ENCODE measurements around the gene ZAP70. TPM values are rescaled to one million over a fixed set of nuclear protein-coding genes. Genes with fewer than 3 reads are reported as not detected.

ZAP70 gene
- total RNA-seq, 1 experiment from 2014 or later, result 0.54 TPM

DNA sequence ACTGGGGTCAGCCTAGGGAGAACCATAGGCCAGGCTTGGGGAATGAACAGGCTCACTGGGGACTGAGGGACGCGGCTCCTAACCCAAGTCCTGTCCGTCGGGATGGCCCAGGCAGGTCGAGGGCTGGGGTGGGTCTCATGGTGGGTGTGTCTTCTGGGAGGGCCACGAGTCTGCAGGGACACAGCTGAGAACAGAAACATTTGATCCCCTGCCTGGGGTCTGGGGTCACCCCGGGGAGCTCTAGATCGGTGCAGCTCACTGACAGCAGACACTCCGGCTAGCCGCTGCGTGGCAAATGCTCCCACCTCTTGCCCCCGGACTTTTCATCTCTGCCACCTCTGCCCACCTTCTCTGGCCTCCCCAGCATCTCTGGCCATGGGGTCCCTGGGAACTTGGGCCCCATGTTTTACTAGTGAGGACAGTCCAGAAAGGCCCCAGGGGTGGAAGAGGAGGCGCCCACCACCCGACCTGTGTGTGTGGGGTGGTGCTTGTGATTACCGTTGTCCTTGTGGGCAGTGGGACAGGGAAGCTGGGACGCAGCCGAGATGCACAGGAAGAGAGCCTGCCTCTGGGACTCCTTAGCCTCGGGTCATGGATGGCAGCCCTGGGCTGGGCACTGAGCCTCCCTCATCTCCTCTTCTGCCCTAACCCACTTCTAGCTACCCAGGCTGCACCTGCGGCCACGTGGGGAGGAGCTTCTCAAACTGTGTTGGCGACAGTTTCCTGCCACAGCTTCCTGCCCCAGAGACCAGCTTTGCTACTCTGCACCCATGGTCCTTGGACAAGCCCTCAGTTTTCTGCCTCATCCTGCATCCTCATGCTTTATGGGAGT, 4.9 kb downstream of the ZAP70 start:
- no TSS peak for BruUV-seq (replicated peaks)
- H3K36me3 ChIP-seq (ENCODE audit: control insufficient read depth, insufficient read depth, low read length), result no peaks in the 10 kb centered on the region
- TF ChIP-seq TCF7L2 (IDR thresholded peaks at IDR 0.05; ENCODE audit: low read depth, low read length) (no peak), POLR2AphosphoS5 (IDR thresholded peaks at IDR 0.05; ENCODE audit: low read depth, low read length) (no peak), SIN3A (IDR thresholded peaks at IDR 0.05; ENCODE audit: borderline replicate concordance, insufficient read depth, low read depth, low read length) (no peak)
- TF ChIP-seq, protein P1, sequence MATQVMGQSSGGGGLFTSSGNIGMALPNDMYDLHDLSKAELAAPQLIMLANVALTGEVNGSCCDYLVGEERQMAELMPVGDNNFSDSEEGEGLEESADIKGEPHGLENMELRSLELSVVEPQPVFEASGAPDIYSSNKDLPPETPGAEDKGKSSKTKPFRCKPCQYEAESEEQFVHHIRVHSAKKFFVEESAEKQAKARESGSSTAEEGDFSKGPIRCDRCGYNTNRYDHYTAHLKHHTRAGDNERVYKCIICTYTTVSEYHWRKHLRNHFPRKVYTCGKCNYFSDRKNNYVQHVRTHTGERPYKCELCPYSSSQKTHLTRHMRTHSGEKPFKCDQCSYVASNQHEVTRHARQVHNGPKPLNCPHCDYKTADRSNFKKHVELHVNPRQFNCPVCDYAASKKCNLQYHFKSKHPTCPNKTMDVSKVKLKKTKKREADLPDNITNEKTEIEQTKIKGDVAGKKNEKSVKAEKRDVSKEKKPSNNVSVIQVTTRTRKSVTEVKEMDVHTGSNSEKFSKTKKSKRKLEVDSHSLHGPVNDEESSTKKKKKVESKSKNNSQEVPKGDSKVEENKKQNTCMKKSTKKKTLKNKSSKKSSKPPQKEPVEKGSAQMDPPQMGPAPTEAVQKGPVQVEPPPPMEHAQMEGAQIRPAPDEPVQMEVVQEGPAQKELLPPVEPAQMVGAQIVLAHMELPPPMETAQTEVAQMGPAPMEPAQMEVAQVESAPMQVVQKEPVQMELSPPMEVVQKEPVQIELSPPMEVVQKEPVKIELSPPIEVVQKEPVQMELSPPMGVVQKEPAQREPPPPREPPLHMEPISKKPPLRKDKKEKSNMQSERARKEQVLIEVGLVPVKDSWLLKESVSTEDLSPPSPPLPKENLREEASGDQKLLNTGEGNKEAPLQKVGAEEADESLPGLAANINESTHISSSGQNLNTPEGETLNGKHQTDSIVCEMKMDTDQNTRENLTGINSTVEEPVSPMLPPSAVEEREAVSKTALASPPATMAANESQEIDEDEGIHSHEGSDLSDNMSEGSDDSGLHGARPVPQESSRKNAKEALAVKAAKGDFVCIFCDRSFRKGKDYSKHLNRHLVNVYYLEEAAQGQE (IDR thresholded peaks at IDR 0.05; ENCODE audit: insufficient read depth in 1 of 2, low read depth in 2 of 2, low read length in 1 of 2), result no peak
- TF ChIP-seq, protein P2, sequence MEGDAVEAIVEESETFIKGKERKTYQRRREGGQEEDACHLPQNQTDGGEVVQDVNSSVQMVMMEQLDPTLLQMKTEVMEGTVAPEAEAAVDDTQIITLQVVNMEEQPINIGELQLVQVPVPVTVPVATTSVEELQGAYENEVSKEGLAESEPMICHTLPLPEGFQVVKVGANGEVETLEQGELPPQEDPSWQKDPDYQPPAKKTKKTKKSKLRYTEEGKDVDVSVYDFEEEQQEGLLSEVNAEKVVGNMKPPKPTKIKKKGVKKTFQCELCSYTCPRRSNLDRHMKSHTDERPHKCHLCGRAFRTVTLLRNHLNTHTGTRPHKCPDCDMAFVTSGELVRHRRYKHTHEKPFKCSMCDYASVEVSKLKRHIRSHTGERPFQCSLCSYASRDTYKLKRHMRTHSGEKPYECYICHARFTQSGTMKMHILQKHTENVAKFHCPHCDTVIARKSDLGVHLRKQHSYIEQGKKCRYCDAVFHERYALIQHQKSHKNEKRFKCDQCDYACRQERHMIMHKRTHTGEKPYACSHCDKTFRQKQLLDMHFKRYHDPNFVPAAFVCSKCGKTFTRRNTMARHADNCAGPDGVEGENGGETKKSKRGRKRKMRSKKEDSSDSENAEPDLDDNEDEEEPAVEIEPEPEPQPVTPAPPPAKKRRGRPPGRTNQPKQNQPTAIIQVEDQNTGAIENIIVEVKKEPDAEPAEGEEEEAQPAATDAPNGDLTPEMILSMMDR (IDR thresholded peaks at IDR 0.05), result no peak
- H3K27ac ChIP-seq (ENCODE audit: low read length), result no peak overlapping the region
- no peak for ATAC-seq
- H3K4me3 ChIP-seq (ENCODE audit: low read depth in 2 of 2, low read length in 2 of 2), result no peak overlapping the region
- POLR2A ChIA-PET, result no interaction called here
- intact Hi-C loops (cut with micrococcal nuclease; ENCODE audit: unreplicated experiment), result no loop called here
- DNase-seq (ENCODE audit: low read depth, low spot score), result no peak
- H3K4me1 ChIP-seq (ENCODE audit: control insufficient read depth, insufficient read depth, low read length), result no peaks in the 10 kb centered on the region
- CTCF ChIA-PET, result no interaction called here
- in situ Hi-C loops (cut with HindIII; ENCODE audit: low pct_unique_long_range_greater_than_20kb, low sequenced_read_pairs), result no loop called here
- no peaks in the 10 kb centered on the region for H3K27me3 ChIP-seq (ENCODE audit: control insufficient read depth, insufficient read depth, low read length)
- no peaks in the 10 kb centered on the region for H3K9me3 ChIP-seq (ENCODE audit: control insufficient read depth, insufficient read depth, low read depth, low read length)

DNA sequence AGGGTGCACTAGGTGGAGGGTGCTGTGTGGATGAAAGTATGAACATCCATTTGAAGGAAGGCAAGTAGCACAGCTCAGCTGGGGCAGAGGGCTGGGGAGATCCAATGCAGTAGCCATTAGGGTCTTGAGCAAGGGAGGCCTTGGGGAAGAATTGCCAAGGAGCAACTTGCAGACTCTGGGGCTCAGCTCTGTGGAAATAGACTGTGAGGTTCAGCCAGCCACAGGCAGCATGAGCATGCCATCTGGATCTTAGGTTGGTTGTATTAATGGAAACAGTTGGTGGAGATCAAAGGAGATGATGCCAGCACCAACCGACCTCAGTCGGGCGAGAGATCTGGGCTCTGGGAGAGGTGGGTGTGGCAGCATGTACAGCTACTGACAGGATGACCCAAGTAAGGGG, 5.6 kb downstream of the ZAP70 start:
- no peaks in the 10 kb centered on the region for H3K27me3 ChIP-seq (ENCODE audit: control insufficient read depth, insufficient read depth, low read length)
- H3K36me3 ChIP-seq (ENCODE audit: control insufficient read depth, insufficient read depth, low read length), result no peaks in the 10 kb centered on the region
- no peak for ATAC-seq
- TF ChIP-seq POLR2AphosphoS5 (IDR thresholded peaks at IDR 0.05; ENCODE audit: low read depth, low read length) (no peak), SIN3A (IDR thresholded peaks at IDR 0.05; ENCODE audit: borderline replicate concordance, insufficient read depth, low read depth, low read length) (no peak), TCF7L2 (IDR thresholded peaks at IDR 0.05; ENCODE audit: low read depth, low read length) (no peak)
- TF ChIP-seq, protein P1 (IDR thresholded peaks at IDR 0.05; ENCODE audit: insufficient read depth in 1 of 2, low read depth in 2 of 2, low read length in 1 of 2), result no peak
- TF ChIP-seq, protein P2 (IDR thresholded peaks at IDR 0.05), result no peak
- ChIA-PET POLR2A (no interaction called here), CTCF (no interaction called here)
- DNase-seq (ENCODE audit: low read depth, low spot score), result no peak
- H3K4me3 ChIP-seq (ENCODE audit: low read depth in 2 of 2, low read length in 2 of 2), result no peak overlapping the region
- intact Hi-C loops (cut with micrococcal nuclease; ENCODE audit: unreplicated experiment) (no loop called here), in situ Hi-C loops (cut with HindIII; ENCODE audit: low pct_unique_long_range_greater_than_20kb, low sequenced_read_pairs) (no loop called here)
- no peaks in the 10 kb centered on the region for H3K9me3 ChIP-seq (ENCODE audit: control insufficient read depth, insufficient read depth, low read depth, low read length)
- no peaks in the 10 kb centered on the region for H3K4me1 ChIP-seq (ENCODE audit: control insufficient read depth, insufficient read depth, low read length)
- no peak overlapping the region for H3K27ac ChIP-seq (ENCODE audit: low read length)
- BruUV-seq (replicated peaks), result no TSS peak
